Stimulated activated CD4-positive, alpha-beta T cell treated with anti-CD3 and anti-CD28 coated beads, Interleukin-4, amount 100 ng/mL, for 4 hours (primary cell): ENCODE results near the gene SNPH.
"Not testable (repeated sequence)": the region's sequence is repeated elsewhere in the genome, so short reads cannot be mapped to it uniquely, and the experiment has no call there.

Source experiments
- DNase-seq, 2 experiments: peaks; one replicate each; pipeline ENCODE4 v3.0.0-alpha.2; 2020

The SNPH gene

DNA sequence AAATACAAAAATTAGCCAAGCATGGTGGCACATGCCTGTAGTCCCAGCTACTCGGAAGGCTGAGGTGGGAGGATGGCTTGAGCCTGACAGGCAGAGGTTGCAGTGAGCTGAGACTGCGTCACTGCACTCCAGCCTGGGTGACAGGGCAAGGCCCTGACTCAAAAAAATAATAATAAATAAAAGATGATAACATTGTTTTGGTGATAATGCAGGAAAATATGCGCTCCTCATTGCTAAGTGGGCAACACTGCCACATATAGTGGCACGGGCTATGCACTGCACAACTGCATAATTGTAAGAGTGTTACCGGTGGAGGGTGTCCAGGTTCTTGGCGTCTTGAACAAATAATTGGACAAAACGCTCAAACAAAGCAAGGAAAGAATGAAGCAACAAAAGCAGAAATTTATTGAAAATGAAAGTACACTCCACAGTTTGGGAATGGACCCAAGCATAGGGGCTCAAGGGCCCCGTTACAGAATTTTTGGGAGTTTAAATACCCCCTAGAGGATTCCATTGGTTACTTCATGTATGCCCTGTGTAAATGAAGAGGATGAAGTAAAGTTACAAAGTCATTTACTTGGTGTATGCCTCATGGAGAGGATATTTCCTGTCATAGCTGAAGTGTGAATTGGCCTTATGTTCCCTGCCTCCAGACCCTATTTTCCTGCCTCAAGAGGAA is 77.5 kb downstream of the SNPH start:
- DNase-seq: not testable (repeated sequence)

DNA sequence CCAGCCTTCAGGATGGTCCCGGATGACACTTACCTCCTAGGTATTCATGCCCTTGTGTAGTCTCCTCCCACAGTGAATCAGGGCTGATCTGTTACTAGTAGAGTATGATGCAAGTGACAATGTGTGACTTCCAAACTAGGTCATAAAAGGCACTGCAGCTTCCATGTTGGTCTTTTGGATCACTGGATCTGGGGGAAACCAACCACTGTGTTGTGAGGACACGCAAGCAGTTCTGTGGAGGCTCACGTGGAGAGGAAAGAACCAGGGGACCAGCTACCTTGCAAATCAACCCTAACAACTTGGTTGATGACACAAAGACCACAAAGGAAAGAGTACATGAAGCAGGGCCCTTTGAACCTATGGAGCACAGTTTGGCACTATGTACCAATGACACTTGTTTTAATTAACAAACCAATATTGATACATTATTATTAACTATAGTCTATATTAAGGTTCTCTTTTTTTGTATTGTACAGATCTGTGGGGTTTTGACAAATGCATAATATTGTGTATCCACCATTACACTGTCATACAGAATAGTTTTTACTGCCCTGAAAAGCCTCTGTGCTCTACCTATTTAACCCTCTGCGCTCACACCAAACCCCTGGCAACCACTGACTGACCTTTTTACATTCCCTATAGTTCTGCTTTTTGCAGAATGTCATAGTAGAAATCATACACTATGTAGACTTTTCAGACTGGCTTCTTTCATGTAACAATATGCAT is 79.1 kb downstream of the SNPH start:
- no peak for DNase-seq

DNA sequence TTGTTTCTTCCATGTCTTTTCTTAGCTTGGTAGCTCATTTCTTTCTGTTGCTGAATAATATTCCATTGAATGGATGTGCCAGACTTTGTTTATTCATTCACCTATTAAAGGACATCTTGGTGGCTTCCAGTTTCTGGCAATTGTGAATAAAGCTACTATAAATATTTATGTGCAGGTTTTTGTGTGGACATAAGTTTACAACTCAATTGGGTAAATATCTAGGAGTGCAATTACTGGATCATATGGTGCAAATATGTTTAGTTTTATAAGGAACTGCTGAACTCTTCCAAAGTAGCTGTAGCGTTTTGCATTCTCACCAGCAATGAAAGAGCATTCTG is 79.6 kb downstream of the SNPH start:
- no peak for DNase-seq

DNA sequence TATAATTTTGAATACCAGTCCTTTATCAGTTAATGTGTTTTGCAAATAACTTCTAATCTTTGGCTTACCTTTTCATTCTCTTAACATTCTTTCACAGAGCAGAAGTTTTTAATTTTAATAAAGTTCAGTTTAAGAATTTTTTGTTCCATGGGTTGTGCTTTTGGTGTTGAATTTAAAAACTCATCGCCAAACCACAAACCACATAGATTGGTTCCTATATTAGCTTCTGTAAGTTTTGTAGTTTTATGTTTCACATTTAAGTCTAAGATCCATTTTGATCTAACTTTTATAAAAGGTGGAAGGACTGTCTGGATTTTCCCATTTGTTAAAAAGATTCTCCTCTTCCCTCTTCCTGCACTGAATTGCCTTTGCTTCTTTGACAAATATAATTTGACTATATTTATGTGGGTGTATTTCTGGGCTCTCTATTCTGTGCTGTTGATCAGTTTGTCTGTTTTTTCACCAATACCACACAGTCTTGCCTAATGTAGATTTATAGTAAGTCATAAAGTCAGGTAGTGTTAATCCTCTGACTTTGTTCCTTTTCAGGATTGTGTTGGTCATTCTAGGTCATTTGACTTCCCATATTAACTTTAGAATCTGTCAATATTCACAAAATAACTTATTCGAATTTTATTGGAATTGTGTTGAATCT is 80.3 kb downstream of the SNPH start:
- no peak for DNase-seq

DNA sequence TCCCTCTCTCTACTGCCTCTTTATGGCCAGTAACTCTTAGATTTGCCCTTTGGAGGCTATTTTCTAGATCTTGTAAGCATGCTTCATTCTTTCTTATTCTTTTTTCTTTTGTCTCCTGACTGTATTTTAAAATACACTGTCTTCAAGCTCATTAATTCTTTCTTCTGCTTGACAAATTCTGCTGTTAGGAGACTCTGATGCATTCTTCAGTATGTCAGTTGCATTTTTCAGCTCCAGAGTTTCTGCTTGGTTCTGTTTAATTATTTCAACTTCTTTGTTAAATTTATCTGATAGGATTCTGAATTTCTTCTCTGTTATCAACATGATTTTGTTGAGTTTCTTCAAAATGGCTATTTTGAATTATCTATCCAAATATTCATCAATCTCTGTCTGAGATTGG is 87.9 kb downstream of the SNPH start:
- no peak for DNase-seq

DNA sequence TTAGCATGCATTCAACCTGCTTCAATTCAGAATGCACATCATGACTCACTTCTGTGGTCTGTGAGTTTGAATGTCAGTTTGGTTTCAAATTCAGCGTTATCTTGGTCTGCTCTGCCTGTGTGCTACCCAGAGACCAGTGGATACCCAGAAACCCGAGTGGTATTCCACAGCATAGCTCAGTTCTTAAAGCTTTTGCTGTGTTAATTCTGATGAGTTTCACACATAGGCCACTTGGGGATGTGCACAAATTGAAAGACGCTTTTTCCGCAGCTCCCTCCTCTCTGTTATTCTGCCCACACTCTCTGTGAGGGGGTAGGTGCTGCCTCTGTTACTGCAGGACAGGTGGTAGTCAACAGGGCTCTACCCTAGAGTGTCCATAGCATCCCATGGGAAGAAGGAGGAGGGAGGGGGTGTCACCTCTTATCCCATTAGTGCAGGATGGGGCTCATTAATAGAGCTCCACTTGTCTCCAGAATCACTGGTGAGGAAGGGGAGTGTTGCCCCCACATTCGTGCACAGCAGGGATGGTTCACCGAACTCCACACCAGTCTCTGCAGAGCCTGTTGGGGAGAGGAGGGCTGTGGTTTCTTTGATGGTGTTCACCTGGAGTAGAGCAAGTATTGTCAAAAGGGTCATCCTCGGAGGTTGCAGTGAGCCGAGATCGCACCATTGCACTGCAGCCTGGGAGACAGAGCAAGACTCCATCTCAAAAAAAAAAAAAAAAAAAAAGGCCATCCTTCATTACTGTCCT is 92.0 kb downstream of the SNPH start:
- DNase-seq: peak in 1 of 2 experiments; percentile 15
